Left hindlimb (tissue), 1 donor: ENCODE measurements around the gene TOM1L2.
A peak's percentile ranks its signal among the peaks of the same experiment; 100 is the strongest.

ENCODE experiments used
- DNase-seq: peaks from one replicate; pipeline ENCODE4 v3.0.0-alpha.2; 2018

The TOM1L2 gene

GRCh38 chr17:17845046-17845775, 127.0 kb downstream of the TOM1L2 start:
- no peak for DNase-seq

- no peak for DNase-seq
These were observed 127.7 kb downstream of the TOM1L2 start for GRCh38 chr17:17844500-17844899.

GRCh38 chr17:17844079-17844478, 128.1 kb downstream of the TOM1L2 start:
- no peak for DNase-seq

GRCh38 chr17:17843096-17843495, 129.1 kb downstream of the TOM1L2 start:
- DNase-seq = no peak

- DNase-seq = no peak
These were observed 129.9 kb downstream of the TOM1L2 start for GRCh38 chr17:17842111-17842876.

GRCh38 chr17:17841601-17842025, 130.6 kb downstream of the TOM1L2 start:
- no peak for DNase-seq

- no peak for DNase-seq
These were observed 131.2 kb downstream of the TOM1L2 start for GRCh38 chr17:17840751-17841591.

- DNase-seq = peak; percentile 88
These were observed 132.2 kb downstream of the TOM1L2 start for GRCh38 chr17:17839791-17840707.

- DNase-seq = no peak
These were observed 133.9 kb downstream of the TOM1L2 start for GRCh38 chr17:17837966-17838962.

GRCh38 chr17:17837380-17837821, 134.8 kb downstream of the TOM1L2 start:
- DNase-seq = no peak

GRCh38 chr17:17836818-17837379, 135.3 kb downstream of the TOM1L2 start, which contains the start of gene SREBF1:
Gene SREBF1 (minus strand): TSS chr17:17836986. CDS start chr17:17836817, 169 bp downstream.
- DNase-seq = peak; percentile 75

- peak; percentile 97 for DNase-seq
These were observed 135.9 kb downstream of the TOM1L2 start for GRCh38 chr17:17836250-17836817.

- DNase-seq = no peak
These were observed 136.6 kb downstream of the TOM1L2 start for GRCh38 chr17:17835415-17836249.

GRCh38 chr17:17834974-17835373, 137.2 kb downstream of the TOM1L2 start:
- DNase-seq = no peak

GRCh38 chr17:17833658-17834357, 138.4 kb downstream of the TOM1L2 start:
- DNase-seq = no peak

GRCh38 chr17:17832032-17832363, 140.2 kb downstream of the TOM1L2 start:
- DNase-seq = no peak

GRCh38 chr17:17831208-17832031, 140.8 kb downstream of the TOM1L2 start:
- DNase-seq = no peak
